ENCODE measurements around the gene PALM. TPM values are rescaled to one million over a fixed set of nuclear protein-coding genes. Genes with fewer than 3 reads are reported as not detected.

PALM gene
- total and polyA plus RNA-seq, 10 of the 15 experiments (the other 5 are each of a cell fraction or from before 2014, with no cell fraction given), result 0.09 to 0.95 (median 0.23) TPM; not detected in 2

GRCh38 chr19:688992-689391 is 19.7 kb upstream of the PALM start (continued):
- no peak for TF ChIP-seq CEBPZ (IDR thresholded peaks at IDR 0.05; ENCODE audit: low read depth, low read length)

GRCh38 chr19:690203-690602 is 18.5 kb upstream of the PALM start:
- Histone ChIP-seq H2AFZ (ENCODE audit: control insufficient read depth, low read depth, low read length) (no peak overlapping the region), H3K4me3 (no peak overlapping the region), H3K79me2 (ENCODE audit: control insufficient read depth, insufficient read depth, low read length) (no peaks in the 10 kb centered on the region), H3K4me1 (ENCODE audit: control insufficient read depth, insufficient read depth, low read length) (no peaks in the 10 kb centered on the region), H3K36me3 (ENCODE audit: control insufficient read depth in 2 of 2, insufficient read depth in 2 of 2, low read length in 1 of 2) (no peaks in the 10 kb centered on the region), H3K9me3 (replicated peaks; ENCODE audit: control insufficient read depth, insufficient read depth, low read length) (no peaks in the 10 kb centered on the region), H3K4me2 (ENCODE audit: control insufficient read depth, insufficient read depth) (no peak overlapping the region), H4K20me1 (ENCODE audit: control insufficient read depth, insufficient read depth) (no peaks in the 10 kb centered on the region), H3K27ac (ENCODE audit: control insufficient read depth, insufficient read depth) (no peak overlapping the region), H3K27me3 (replicated peaks in 1 of 2; ENCODE audit: control insufficient read depth in 2 of 2, insufficient read depth in 2 of 2, low read length in 1 of 2) (no peaks in the 10 kb centered on the region; a peak in 2 of 4 replicates), H3K9ac (ENCODE audit: control insufficient read depth, insufficient read depth, low read length) (no peak overlapping the region)
- in situ Hi-C loops (cut with MboI), result no loop called here
- POLR2A ChIA-PET, result no interaction called here
- TF ChIP-seq EP300 (IDR thresholded peaks at IDR 0.05; ENCODE audit: borderline replicate concordance in 1 of 2, control insufficient read depth in 1 of 2, low read depth in 2 of 2, low read length in 2 of 2) (no peak), E2F4 (IDR thresholded peaks at IDR 0.05; ENCODE audit: low read depth, low read length) (no peak), PRDM15 (CRISPR knock-in tag; IDR thresholded peaks at IDR 0.05) (no peak), ZBED1 (IDR thresholded peaks at IDR 0.05; ENCODE audit: borderline replicate concordance) (no peak), CREB1 (IDR thresholded peaks at IDR 0.05; ENCODE audit: low read depth) (no peak), CTCF (IDR thresholded peaks at IDR 0.05 in 2 of 3, conservative IDR thresholded peaks at IDR 0.05 in 1 of 3; ENCODE audit: control insufficient read depth in 2 of 3, extremely low read depth in 1 of 3, insufficient read depth in 1 of 3, low read depth in 3 of 3, low read length in 3 of 3) (no peak), TAF1 (IDR thresholded peaks at IDR 0.05; ENCODE audit: borderline replicate concordance, low read depth, low read length) (no peak), ELK1 (IDR thresholded peaks at IDR 0.05; ENCODE audit: low read depth, low read length) (no peak), WRNIP1 (IDR thresholded peaks at IDR 0.05; ENCODE audit: borderline replicate concordance, low read depth, low read length) (no peak)
- RAD21 ChIA-PET (ENCODE audit: unreplicated experiment), result no interaction called here
- no peak for DNase-seq (ENCODE audit: low read depth, low spot score)
- SMC1A ChIA-PET (ENCODE audit: uncharacterized antibody, unreplicated experiment), result no interaction called here
- CTCF ChIA-PET, result no interaction called here
- WGBS (ENCODE audit: insufficient coverage, insufficient replicate concordance, low lambda C conversion rate, missing lambda C conversion rate), result 67% methylated on average over 17 of the region's 18 CpGs
- no TSS peak for BruUV-seq (replicated peaks)
- intact Hi-C loops (cut with micrococcal nuclease; ENCODE audit: unreplicated experiment), result no loop called here
- ATAC-seq, result no peak
- FAIRE-seq, result no peak
